ENCODE data around the gene DGKI.

DGKI gene

DNA sequence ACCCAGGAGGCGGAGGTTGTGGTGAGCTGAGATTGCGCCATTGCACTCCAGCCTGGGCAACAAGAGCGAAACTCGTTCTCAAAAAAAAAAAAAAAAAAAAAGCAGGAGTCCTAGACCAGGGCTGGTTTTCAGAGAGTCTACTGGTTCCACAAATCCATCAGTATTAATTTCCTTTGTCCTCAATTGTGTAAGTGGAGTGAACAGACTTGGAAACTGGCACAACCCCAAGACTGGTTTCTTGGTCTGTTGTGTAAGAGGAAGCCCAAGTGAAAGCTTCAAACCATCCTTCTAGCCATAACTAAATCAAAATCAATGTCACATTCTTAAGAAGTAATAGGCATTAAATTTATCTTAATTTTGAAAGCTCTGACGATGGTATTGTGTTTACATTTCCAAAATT lies 213.6 kb downstream of the DGKI start:
- TF ChIP-seq, protein P1, sequence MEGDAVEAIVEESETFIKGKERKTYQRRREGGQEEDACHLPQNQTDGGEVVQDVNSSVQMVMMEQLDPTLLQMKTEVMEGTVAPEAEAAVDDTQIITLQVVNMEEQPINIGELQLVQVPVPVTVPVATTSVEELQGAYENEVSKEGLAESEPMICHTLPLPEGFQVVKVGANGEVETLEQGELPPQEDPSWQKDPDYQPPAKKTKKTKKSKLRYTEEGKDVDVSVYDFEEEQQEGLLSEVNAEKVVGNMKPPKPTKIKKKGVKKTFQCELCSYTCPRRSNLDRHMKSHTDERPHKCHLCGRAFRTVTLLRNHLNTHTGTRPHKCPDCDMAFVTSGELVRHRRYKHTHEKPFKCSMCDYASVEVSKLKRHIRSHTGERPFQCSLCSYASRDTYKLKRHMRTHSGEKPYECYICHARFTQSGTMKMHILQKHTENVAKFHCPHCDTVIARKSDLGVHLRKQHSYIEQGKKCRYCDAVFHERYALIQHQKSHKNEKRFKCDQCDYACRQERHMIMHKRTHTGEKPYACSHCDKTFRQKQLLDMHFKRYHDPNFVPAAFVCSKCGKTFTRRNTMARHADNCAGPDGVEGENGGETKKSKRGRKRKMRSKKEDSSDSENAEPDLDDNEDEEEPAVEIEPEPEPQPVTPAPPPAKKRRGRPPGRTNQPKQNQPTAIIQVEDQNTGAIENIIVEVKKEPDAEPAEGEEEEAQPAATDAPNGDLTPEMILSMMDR (IDR thresholded peaks at IDR 0.05) = no peak

DNA sequence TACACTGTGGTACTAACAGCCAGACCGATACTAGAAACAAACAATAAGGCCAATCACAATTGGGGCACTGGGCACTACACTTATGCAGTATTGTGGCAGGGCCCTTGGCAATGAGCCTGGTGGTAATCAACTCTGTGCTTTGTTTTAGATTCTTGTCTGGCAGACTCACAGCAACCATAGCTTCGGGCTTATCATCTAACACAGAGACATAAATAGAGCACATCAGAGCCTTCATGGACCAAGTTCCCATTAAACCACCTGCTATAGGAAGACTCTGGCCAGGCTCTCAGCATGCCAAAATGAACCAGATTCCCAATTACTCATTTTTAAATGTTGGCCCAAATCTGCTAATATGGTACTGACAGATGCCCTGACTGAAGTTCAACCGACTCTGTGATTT lies 218.6 kb downstream of the DGKI start:
- TF ChIP-seq, protein P1 (IDR thresholded peaks at IDR 0.05) = no peak

DNA sequence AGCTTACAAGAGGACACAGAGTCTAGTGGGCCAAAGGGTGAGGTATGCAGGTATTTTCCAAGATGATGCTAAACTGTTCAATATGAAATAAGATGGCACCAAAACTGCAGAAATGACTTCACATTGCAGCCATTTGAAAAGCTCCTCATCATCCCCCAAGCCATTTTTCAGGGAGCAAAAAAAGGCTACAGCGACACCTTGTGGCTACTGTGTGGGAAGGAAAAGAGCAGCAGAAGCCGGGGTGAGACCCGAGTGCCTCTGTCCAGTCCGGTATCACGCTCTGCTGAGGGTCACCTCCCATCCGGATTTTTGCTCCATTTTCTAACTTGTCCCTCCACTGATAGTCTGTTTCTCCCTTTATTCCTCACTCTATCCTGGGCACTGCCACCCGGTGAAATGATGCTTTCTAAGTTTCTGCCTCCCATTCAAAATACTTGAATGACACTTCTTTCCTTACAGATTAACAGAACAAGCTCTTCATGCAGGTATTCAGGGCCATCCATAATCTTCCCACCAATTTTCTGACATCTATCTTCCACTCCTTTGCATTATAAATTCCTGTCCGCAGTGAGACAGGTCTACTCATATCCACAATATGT lies 220.2 kb downstream of the DGKI start:
- TF ChIP-seq, protein P1 (IDR thresholded peaks at IDR 0.05) = peak; percentile 88

DNA sequence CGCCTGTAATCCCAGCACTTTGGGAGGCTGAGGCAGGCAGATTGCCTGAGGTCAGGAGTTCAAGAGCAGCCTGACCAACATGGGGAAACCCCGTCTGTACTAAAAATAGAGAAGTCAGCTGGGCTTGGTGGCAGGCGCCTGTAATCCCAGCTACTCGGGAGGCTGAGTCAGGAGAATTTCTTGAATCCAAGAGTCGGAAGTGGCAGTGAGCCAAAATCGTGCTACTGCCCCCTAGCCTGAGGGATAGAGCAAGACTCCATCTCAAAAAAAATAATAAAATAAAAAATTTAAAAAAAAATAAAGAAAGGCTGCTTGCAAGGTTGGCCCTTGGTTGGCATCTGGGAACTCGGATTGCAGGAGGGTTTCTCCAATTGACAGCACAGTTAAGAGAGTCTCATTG lies 221.6 kb downstream of the DGKI start:
- TF ChIP-seq, protein P1 (IDR thresholded peaks at IDR 0.05) = no peak

DNA sequence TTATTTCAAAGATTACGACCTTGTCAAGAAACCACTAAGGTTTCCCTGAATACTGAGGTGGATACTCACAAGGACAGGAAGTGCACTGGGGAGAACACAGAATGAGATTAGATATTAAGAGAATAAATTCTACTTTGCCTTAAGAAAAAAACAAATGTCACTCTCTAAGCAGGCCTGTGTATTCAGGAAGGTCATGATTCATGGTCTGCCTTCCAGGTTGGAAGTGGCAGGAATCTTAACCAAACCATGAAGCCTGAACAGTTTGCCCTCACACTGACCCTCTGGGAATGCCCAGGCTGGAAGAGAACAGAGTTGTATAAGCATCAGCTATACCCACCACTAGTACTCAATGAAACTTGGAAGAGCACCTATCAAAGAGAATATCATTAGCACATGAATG lies 227.6 kb downstream of the DGKI start:
- TF ChIP-seq, protein P1 (IDR thresholded peaks at IDR 0.05) = no peak

DNA sequence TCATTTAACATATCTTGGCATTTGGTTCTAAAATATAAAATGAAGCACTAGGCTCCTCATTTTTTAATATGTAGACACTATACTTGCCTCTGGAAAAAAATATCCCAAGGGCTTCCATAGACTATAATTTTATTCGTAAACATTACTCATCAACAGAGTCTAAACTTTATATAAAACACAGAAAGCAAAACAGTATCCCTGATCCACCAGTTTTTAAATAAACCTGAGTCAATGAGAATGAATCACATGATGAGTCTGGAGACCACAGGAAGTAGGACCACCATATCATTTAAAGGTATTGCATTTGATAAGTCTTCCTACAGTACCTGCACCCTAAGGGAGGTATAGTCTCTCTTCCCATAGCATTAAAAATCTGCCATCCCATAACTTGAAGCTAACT lies 228.0 kb downstream of the DGKI start:
- TF ChIP-seq, protein P1 (IDR thresholded peaks at IDR 0.05) = no peak

DNA sequence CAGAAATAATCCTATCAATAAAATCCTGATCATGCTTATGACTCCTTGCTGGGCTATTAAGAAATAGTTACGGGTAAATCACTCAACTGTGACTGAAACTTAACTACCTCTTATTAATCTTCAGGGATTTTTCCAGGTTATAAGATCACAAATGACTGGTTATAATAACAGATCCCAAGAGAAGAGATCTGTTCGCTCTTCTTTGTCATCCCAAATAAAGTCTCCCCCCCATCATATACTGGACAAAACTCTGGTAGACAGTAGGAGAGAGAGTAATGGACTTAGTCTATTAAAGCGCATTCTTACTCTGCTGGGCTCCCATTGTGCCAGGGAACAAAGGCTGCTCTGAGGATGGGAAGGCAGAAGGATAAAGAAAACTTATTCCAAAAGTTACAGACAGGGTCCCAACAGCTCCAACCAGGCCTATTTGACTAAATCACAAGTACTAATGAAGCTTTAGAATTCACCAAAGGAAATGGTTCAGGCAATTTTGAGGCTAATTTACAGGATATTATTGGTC lies 233.7 kb downstream of the DGKI start:
- TF ChIP-seq, protein P1 (IDR thresholded peaks at IDR 0.05) = no peak

DNA sequence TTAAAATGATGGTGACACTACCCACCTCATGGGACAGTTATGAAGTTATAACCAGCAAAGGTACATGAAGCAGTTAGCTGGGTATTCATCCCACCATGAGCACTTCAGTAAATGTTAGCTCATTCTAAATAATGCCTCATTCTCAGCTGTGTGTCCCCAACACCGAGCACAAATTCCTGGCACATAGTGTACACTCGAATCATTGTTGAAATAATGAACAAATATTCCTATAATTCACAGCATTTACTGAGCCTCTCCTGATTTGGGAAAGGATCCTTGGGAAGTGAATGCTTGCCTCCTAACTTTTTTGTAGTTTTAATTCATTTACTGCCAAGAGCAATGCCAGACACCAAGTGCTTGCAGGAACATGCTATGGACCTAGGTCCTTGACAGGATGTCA lies 235.2 kb downstream of the DGKI start:
- TF ChIP-seq, protein P1 (IDR thresholded peaks at IDR 0.05) = no peak

Measured in LNCAP (cell line).